ENCODE measurements around the gene DRD1.

The DRD1 gene

DNA sequence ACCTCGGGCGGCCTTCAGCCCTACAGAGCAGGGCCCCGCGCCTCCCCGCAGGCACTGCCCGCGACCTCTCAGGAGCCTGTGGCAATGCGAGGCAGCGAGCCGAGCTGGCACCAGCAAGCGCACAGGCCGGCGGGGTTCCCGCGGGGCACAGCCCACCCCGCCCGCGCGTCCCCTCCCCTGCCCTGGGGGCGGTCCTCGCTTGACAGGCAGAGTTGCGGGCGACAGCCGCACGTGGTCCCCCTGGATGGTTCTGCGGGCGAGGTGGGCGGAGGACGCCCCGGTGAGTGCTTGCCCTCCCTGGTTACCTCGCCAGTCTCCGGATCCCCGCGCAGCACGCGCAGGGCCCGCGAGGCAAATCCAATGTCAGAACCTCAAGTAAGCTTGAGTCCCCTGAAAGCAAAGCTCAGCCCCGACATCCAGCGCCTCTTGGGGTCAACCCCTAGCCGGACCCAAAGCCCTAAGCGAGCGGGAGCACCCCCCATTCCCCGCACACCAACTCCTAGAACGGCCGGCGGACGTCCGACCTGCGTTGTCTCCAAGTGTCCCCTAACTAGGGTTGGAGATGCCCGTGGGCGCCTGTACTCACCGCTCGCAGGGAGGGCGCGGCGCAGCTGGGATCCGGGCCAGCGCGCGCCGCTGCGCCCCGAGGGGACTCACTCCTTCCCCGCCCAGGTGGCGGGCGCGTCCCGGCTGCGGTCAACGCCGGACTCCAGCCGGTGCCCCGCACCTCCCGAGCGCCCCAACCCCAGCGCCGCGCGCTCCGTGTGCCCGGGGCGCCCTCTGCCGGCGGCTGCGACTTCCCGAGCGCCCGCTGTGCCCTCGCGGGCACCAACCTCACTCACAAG lies at the start of gene DRD1:
Gene DRD1 (minus strand): TSS at position 123 of the 845 bp plus-strand sequence. CDS start 1,083 bp downstream, outside the sequence.
- peak; percentile 19 for DNase-seq (ENCODE audit: low spot score)

DNA sequence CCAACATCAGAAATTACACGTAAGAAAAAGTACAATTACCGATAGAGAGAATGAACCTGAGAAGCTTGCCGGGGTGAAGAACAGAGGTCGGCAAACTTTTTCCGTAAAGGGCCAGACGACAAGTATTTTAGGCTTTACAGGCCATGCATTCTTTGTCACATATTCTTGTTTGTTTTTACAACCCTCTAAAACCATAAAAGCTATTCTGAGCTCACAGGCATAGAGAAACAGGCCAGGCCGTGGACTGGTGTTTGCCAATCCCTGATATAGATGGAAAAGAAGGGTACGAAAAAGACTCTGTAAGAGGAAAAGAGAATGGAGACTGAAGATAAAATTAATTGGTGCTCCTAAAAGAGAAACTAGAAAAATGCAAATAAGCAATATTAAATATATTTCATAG lies 49.7 kb upstream of the DRD1 start:
- no peak for DNase-seq (ENCODE audit: low spot score)

DNA sequence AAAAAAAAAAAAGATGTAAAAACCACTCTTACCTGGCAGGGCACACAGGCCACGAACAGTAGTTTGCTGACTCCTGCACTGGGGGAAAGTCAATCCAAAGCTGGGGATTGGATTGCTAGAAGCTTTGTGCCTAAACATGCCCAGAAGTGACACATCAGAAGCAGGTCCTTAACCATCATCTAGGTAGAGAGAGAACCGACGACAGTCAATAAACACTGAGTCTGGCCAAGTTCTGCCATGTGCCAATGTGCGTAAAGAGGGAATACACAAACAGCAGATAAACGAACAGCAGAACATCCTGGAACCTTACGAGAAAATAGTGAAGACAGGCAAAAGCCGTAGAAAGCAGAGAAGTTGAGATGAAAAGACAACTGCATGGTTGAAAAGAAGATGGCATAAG lies 49.3 kb upstream of the DRD1 start:
- DNase-seq (ENCODE audit: low spot score) = no peak

DNA sequence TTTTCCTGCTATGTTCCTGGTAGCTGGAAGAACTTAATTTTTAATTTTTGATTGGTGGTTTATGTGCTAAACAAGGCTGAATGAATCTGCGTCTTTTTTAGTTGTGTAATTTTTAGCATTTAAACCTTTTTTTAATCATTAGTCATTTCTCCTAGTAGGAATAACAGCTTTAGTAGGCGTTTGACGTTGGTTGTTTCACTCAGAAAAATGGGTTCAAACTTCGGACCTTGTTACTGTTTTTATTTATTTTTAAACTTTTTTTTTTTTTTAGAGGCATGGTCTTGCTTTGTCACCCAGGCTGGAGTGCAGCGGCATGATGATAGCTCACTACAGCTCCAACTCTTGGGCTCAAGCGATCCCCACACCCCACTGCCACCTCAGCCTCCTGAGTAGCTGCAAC lies 47.2 kb upstream of the DRD1 start:
- no peak for DNase-seq (ENCODE audit: low spot score)

DNA sequence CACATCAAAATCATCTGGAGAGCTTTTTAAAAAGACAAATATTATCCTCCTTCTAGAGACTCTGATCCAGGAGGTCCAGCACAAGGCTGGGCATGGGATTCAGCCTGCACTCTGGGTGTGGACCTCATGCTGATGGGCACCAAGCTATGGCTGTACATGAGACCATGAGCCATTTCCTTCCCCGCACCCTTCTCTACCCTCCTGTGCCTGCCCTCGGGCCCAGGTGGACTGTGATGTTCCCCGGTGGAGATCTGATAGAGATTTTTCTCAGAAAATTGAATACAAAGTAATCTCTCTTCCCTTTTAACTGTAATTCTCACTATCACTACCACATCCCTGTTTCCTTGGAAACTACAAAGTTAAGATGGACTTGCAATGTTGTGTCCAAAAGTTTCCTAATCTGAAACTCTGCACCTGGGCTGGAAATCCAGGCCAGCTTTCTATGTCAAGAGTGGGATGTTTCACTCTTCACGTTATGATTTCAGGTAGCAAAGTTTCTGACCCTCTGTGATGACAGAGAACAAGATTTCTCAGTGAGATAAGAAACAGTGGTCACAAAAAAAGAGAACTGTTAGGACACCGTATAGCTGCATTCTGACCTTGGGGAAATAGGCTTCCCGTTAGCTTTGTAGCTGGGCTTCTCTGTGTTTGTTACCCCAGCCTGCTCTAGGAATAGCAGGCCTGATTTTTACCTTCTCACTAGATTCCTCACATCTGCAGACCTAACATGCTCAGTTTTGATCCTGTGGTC lies 45.9 kb upstream of the DRD1 start:
- no peak for DNase-seq (ENCODE audit: low spot score)

DNA sequence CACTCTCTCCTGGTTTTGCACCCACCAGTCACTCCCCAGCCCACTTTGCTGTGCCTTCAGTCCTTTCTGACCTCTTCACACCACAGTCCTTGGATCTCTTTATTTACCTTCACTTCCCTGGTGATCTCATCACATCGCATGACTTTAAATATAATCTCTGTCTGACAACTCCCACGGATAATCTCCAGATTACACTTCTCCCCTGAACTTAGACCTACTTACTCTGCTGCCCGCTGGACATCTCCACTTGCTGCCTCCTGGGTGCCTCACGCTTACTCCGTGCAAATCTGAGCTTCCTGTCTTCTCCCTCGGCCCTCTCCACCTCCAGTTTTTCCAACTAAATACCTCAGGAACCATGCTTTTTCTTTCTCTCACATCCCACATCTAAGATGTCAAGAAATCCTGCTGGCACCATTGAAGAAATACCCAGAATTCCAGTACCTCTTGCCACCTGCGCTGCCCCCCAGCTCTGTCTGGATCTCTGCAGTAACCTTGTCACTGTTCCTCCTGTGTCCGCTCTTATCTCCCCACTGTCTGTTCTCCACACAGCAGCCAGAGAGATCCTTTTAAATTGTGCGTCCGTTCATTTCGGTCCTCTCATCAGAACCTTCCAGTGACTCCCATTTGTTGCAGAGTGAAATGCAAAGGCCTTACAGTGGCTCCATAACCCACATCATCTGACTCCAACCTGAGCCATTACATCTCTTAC lies 43.7 kb upstream of the DRD1 start:
- no peak for DNase-seq (ENCODE audit: low spot score)

DNA sequence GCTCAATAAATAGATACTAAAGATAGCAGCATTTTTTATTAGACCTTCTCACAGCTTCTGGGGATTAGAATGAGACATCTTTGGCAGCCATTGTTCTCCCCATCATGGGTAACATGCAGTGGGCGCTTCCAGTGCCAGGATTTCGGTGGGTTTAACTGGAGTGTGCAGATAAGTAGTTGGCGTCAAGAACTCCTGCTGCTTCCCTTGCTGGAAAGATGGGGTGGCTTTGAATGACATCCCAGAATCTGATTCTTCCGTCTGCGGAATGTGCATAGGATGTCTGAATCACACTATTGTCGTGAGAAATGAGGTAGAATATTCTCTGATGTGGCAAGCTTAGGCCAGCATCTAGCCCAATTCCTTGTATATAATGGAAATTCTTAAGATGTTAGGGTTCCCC lies 41.6 kb upstream of the DRD1 start:
- no peak for DNase-seq (ENCODE audit: low spot score)

DNA sequence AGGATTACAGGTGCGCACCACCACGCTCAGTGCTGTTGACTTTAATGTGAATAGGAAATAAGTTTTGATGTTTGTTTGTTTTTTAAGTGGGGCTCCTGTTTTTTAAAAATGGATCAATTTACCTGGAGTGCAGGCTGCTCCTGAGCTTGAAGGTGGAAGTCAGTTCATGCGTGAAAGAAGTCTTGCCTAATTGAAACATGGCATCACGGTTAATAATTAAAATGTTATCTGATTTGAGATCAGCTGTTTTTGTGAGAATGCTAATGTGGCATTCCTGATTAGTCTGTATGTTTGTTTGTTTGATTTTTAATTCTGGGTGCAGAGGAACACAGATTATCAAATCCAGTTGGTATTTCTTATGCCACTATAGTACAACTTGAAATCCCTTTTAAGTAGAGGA lies 40.8 kb upstream of the DRD1 start:
- no peak for DNase-seq (ENCODE audit: low spot score)

DNA sequence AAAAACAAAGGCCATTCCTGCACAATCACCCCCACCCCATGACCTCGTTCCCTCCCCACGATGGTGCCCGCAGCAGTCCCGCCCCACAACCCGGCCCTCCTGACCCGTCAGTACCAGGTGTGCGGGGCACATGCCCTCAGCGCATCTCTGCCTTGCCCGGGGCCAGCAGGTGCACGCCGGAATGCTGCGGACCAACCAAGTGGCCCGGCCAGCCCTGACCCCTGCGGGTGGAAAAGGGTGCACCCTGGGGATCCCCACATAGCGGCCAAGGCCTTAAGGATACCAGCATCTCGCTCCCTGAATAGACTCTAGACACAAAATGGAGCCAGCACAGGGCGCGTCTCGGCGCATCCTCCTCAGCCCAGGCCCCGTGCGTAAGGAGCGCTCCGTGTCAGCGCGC lies 40.3 kb upstream of the DRD1 start:
- DNase-seq (ENCODE audit: low spot score) = no peak

DNA sequence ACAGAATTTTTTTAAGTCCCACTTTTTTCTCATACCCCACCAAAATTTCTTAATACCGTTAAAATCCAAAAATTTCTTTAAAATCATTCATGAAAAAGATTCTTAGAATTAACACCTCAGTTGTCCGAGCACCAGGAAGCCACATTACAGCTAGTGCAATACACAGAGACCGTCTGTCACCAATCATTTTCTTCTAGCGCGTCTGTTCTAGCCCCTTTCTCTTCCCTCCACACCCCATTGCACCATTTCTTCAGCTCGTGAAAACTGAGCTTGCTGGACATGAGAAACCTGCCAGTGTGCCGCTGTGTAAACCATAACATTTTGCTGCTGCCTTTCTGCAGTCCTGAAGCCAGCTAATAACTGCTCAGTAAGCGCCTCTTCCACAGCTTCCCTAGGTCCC lies 39.4 kb upstream of the DRD1 start:
- no peak for DNase-seq (ENCODE audit: low spot score)

DNA sequence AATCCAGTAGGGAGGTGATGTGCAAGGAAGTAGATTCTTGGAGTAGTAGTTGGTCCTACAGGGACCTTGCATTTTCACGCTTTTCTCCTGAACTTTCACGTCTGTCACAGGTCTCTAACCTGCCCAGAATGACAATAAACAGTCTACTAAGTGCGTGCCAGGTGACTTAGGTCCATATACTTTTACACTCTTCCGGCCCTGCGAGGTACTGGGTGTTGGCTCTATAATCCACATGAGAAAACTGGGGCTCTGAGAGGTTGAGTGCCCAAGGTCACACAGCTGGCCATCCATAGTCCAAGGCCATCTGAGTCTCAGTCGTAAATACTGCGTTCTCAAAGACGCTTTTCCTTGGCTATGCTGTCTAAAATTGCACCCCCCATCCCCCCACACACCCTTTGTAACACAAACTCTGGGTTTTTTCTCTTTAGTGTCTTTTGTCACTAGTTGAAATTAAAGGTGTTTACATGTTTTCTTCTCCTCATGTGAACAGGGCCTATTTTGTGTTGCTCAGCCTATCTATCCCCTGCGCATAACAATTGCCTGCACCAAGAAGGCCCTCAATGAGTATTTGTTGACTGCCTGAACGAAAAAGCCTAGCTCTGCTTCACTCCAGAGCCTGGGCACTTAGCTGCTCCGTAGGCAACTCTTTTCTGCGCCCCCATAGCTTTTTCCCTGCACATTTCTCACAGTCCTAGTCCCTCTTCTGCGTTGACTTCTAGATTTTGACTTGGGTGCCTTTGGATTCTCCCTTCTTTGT lies 35.3 kb upstream of the DRD1 start:
- DNase-seq (ENCODE audit: low spot score) = peak; percentile 15

DNA sequence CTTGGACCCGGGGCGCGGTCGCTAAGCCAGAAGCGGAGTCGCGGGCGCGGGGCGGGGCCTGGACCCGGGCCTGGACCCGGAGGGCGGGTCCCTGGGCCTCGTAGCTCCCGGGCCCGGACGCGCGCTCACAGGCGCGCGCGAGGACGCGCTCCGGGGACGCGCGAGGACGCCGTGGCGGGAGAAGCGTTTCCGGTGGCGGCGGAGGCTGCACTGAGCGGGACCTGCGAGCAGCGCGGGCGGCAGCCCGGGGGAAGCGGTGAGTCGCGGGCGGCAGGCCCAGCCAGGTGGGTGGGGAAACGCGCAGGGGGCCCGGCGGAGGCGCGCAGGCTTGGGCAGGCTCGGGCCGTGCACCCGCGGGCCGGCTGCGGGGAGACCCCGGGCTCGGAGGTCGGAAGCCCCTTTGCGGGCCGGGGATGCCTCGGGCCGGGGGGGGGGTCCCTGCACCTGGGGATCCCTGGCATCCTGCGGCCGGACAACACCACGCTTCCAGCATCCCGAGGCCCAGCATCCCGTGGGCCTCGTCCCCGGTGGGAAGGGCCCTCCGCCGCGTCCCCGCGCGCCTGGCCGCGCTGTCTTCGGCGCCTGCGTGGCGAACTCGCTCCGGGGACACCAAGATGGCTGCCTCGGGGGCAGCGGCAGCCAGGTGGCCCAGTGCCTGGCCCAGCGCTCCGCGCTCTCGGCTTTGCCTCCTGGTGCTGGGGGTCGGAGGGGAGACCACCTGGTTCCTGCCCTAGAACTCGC lies 34.6 kb upstream of the DRD1 start, which contains the start of gene SFXN1:
Gene SFXN1 (plus strand): TSS at position 177 of the 741 bp plus-strand sequence. CDS start 13,544 bp downstream, outside the sequence.
- peak; percentile 79 for DNase-seq (ENCODE audit: low spot score)

DNA sequence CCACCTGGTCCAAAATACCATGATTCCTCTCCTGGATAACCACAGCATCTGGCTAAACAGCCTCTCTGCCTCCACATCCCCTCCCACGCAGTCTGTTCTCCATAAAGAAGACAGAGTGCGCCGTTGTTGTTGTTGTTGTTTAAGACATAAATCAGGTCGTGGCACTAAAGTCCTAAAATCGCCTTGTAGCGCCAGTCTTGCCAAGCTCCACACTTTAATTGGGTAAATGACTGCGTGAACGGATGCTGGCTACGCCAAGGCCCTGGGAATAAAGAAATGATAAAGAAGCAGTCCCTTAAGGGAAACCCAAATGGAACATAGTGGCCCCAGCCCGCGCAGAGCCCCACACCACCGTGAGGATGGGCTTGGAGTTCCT lies 34.0 kb upstream of the DRD1 start:
- DNase-seq (ENCODE audit: low spot score) = no peak

DNA sequence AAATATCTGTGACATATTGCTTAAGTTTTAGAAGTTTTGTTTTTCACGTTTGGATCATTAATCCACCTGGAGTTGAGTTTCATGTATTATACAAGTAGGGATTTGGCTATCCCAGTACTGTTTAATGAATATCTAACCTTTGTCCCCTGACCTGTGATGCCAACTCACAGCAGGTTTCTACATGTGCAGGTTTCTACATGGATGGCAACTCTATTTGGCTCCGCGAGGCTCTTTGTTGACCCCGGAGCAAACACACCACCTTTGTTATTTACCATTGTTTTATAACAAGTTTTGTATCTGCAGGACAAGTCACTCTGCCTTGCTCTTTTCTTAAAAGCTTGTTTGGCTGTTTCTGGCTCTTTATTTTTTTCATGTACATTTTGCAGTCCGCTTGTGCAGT lies 33.5 kb upstream of the DRD1 start:
- DNase-seq (ENCODE audit: low spot score) = no peak

DNA sequence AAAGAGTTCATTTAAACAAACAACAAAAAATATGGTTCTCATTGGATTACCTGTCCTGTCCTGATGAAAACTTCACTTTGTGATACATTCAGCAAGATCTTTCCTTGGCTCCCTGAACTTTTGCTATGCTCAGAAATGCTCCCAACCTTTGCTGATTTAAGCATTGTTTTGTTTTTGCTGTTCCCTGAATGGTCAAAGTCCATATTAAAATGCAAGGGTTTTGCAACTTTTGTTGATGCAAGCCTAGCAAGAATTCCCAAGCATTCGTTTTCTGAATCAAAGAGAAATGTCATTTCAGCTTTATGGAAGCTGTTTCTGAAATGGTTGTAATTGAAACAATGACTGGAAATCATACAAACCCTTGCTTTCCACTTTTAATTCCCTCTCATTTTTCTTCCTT lies 31.3 kb upstream of the DRD1 start:
- no peak for DNase-seq (ENCODE audit: low spot score)

DNA sequence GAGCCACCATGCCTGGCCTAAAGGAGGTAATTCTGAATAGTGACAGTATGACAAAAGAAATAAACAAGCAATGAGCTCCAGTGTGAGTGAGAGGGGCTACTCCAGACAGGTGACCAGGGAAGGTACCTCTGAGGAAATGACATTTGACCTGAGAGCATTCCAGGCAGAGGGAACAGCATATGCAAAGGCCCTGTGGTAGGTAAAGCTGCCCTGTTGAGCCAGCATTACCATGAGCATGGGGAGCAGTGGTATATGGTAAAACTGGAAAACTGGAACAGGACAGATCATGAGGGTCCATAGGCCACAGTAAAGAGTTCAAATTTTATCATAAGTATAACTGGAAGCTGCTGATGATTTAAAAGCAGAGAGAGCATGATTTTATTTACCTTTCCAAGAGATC lies 28.4 kb upstream of the DRD1 start:
- no peak for DNase-seq (ENCODE audit: low spot score)

DNA sequence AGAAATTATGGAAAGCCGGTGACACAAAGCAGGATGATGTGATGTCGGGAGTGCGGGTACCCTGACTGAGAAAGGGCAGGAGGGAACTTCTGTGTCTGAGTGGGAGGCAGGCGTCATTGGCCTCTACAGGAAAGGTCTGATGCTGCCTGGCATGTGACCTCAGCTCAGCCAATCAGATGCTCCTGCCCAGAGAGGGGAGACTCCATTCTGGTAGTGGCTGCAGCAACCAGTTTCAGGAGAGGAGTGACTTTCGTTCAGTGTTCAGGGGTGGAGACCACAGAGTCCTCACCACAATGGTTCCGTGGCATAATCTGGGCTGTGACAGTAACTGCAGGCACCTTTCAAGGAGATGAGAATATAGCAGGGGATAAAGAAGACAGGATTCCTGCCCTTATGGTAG lies 27.6 kb upstream of the DRD1 start:
- DNase-seq (ENCODE audit: low spot score) = no peak

DNA sequence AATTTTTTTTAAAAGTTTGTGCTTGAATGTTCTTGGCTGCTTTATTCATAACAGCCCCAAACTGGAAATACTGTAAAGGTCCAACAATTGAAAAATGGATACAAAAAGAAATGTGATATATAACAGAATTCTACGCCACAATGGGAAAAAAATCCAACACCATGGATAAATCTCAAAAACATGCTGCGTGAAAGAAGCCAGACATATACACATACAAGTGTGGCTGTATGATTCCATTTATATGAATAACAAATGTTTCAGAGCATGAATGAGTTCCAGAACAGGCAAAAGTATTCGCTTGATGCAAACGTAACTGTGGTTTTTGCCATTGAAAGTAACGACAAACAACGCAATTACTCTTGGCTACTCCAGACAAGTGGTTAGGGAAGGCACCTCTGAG lies 27.2 kb upstream of the DRD1 start:
- no peak for DNase-seq (ENCODE audit: low spot score)

DNA sequence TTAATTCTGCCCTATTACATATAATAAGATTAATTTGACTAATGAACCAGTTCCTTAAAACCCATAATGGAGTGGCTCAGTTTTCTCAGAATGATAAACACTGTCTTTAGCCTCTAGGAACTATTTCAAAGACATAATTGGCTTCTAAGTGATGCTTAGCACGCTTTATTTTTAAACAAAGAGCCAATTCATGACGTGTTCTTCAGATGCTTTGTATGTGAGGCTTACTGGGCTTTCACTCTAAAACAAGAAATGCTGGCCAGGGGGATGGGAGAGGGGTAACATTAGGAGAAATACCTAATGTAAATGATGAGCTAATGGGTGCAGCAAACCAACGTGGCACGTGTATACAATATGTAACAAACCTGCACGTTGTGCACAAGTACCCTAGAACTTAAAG lies 26.8 kb upstream of the DRD1 start:
- DNase-seq (ENCODE audit: low spot score) = no peak

DNA sequence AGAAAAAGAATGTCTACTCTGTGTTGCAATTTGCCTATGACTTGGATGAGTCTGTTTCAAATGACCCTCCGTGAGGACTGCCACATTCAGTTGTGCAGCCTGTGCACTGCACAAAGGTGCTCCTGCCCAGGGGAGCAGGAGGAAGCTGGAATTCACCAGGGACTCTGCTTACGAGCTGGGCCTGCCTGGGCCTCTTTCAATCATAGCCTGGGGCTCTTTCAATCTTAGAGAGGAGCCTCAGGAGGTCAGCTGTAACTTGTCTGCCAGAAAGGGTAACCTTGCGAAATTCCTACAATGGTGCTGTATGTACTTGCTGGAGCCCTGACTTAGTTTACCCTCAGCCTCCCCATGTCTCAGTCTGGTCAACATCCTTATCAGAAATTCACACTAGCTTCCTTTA lies 25.9 kb upstream of the DRD1 start:
- DNase-seq (ENCODE audit: low spot score) = no peak

DNA sequence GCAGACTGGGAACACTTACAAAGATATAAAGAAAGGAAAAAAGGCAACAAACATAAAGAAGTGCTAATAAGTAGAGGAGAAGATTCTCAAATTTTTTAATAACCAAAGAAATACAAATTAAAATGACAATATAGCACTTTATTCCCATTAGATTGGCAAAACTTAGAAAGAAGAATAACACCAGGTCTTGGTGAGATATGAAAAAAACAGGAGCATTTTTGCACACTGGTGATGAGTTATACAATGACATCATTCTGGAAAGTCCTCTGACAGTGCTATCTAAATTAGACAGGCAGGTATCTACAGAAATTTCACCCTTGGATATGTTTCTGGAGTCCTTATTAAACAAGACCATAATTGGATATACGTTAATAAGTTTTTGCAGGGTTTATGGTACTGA lies 24.9 kb upstream of the DRD1 start:
- DNase-seq (ENCODE audit: low spot score) = no peak
